ENCODE data around the gene THADA.

THADA gene

GRCh38 chr2:43202289-43202688 is 393.5 kb downstream of the THADA start:
- Histone ChIP-seq H3K36me3 (ENCODE audit: insufficient read depth, low read length) (no peaks in the 10 kb centered on the region), H3K9ac (ENCODE audit: low read depth, low read length) (no peak overlapping the region), H3K4me2 (ENCODE audit: insufficient read depth, low read length) (no peak overlapping the region), H3K4me1 (ENCODE audit: insufficient read depth, low read length) (peaks cover 59% of the 10 kb centered on the region), H3K9me3 (ENCODE audit: insufficient read depth, low read length, severe bottlenecking) (no peaks in the 10 kb centered on the region), H3K79me2 (ENCODE audit: insufficient read depth, low read length) (0 out of 2 replicates have a peak, but pooled peaks cover 2% of the 10 kb centered on the region), H4K20me1 (ENCODE audit: insufficient read depth, low read length) (no peaks in the 10 kb centered on the region), H2AFZ (ENCODE audit: low read depth, low read length) (no peak overlapping the region), H3K27ac (ENCODE audit: low read length) (peak overlapping the region; percentile 99), H3K4me3 (ENCODE audit: low read depth in 1 of 2, low read length in 2 of 2) (no peak overlapping the region), H3K27me3 (ENCODE audit: insufficient read depth, low read length, poor library complexity) (no peaks in the 10 kb centered on the region)
- DNase-seq (no peak), ATAC-seq (ENCODE audit: insufficient read depth, low read depth) (no peak)
- no peak for TF ChIP-seq CTCF (IDR thresholded peaks at IDR 0.05; ENCODE audit: borderline replicate concordance, extremely low read depth, low read length, poor library complexity, severe bottlenecking)
- no peak for TF ChIP-seq EZH2 (IDR thresholded peaks at IDR 0.05; ENCODE audit: borderline replicate concordance, low read depth, low read length, severe bottlenecking)

GRCh38 chr2:43201497-43201896 is 394.3 kb downstream of the THADA start:
- H2AFZ ChIP-seq (ENCODE audit: low read depth, low read length): peak overlapping the region; percentile 58
- no peak for TF ChIP-seq CTCF (IDR thresholded peaks at IDR 0.05; ENCODE audit: borderline replicate concordance, extremely low read depth, low read length, poor library complexity, severe bottlenecking)
- DNase-seq (peak; percentile 83), ATAC-seq (ENCODE audit: insufficient read depth, low read depth) (peak; percentile 84)
- H3K9me3 ChIP-seq (ENCODE audit: insufficient read depth, low read length, severe bottlenecking): no peaks in the 10 kb centered on the region
- no peaks in the 10 kb centered on the region for H3K36me3 ChIP-seq (ENCODE audit: insufficient read depth, low read length)
- no peaks in the 10 kb centered on the region for H4K20me1 ChIP-seq (ENCODE audit: insufficient read depth, low read length)
- peak overlapping the region; percentile 52 for H3K9ac ChIP-seq (ENCODE audit: low read depth, low read length)
- peaks cover 67% of the 10 kb centered on the region for H3K4me1 ChIP-seq (ENCODE audit: insufficient read depth, low read length)
- no peaks in the 10 kb centered on the region for H3K27me3 ChIP-seq (ENCODE audit: insufficient read depth, low read length, poor library complexity)
- H3K4me2 ChIP-seq (ENCODE audit: insufficient read depth, low read length): peak overlapping the region; percentile 42
- peak overlapping the region; percentile 99 for H3K27ac ChIP-seq (ENCODE audit: low read length)
- H3K4me3 ChIP-seq (ENCODE audit: low read depth in 1 of 2, low read length in 2 of 2): peak overlapping the region in 1 of 2 experiments; percentile 28; a peak in 1 of 4 replicates
- H3K79me2 ChIP-seq (ENCODE audit: insufficient read depth, low read length): 0 out of 2 replicates have a peak, but pooled peaks cover 2% of the 10 kb centered on the region

GRCh38 chr2:43201016-43201415 is 394.8 kb downstream of the THADA start:
- H4K20me1 ChIP-seq (ENCODE audit: insufficient read depth, low read length): no peaks in the 10 kb centered on the region
- H3K27me3 ChIP-seq (ENCODE audit: insufficient read depth, low read length, poor library complexity): no peaks in the 10 kb centered on the region
- ATAC-seq (ENCODE audit: insufficient read depth, low read depth): peak; percentile 15
- peak overlapping the region; percentile 42 for H3K4me2 ChIP-seq (ENCODE audit: insufficient read depth, low read length)
- DNase-seq: no peak
- H3K4me1 ChIP-seq (ENCODE audit: insufficient read depth, low read length): peaks cover 67% of the 10 kb centered on the region
- peak overlapping the region in 1 of 2 experiments; percentile 28; a peak in 1 of 4 replicates for H3K4me3 ChIP-seq (ENCODE audit: low read depth in 1 of 2, low read length in 2 of 2)
- peak overlapping the region; percentile 52 for H3K9ac ChIP-seq (ENCODE audit: low read depth, low read length)
- peak overlapping the region; percentile 58; the same call in 1 of the 2 replicates for H2AFZ ChIP-seq (ENCODE audit: low read depth, low read length)
- no peak for TF ChIP-seq EZH2 (IDR thresholded peaks at IDR 0.05; ENCODE audit: borderline replicate concordance, low read depth, low read length, severe bottlenecking)
- TF ChIP-seq CTCF (IDR thresholded peaks at IDR 0.05; ENCODE audit: borderline replicate concordance, extremely low read depth, low read length, poor library complexity, severe bottlenecking): no peak
- no peaks in the 10 kb centered on the region for H3K36me3 ChIP-seq (ENCODE audit: insufficient read depth, low read length)
- H3K79me2 ChIP-seq (ENCODE audit: insufficient read depth, low read length): 0 out of 2 replicates have a peak, but pooled peaks cover 2% of the 10 kb centered on the region
- H3K27ac ChIP-seq (ENCODE audit: low read length): peak overlapping the region; percentile 99
- H3K9me3 ChIP-seq (ENCODE audit: insufficient read depth, low read length, severe bottlenecking): no peaks in the 10 kb centered on the region
